GM23338 (cell line): ENCODE results near the gene FBLN1. TPM values are rescaled to one million over a fixed set of nuclear protein-coding genes. Genes with fewer than 3 reads are reported as not detected.

Experiments
- ATAC-seq: fragments of 200-7000 bp; cut with Tn5 transposase; 3 replicates; pipeline ENCODE4 v1.9.1; 2020
- DNase-seq: peaks from one replicate; pipeline ENCODE4 v3.0.0-alpha.2; 2015; ENCODE audit warnings: low spot score
- H2AFZ ChIP-seq: fragments of 200-600 bp; sonication (generic); 2 replicates; pipeline ENCODE4 v1.8.0; 2016; ENCODE audit warnings: antibody characterized with exemption, mild to moderate bottlenecking, moderate library complexity
- H3F3A ChIP-seq: fragments of 200-600 bp; sonication (generic); replicated peaks from 2 replicates; pipeline ENCODE4 v1.8.0; 2017; ENCODE audit warnings: antibody characterized with exemption, mixed run types, low read depth
- H3K27ac ChIP-seq: fragments of 200-600 bp; sonication (generic); 2 replicates; pipeline ENCODE4 v1.6.1; 2016; ENCODE audit warnings: low read depth
- H3K27me3 ChIP-seq: fragments of 200-600 bp; sonication (generic); 2 replicates; pipeline ENCODE4 v1.8.0; 2016; ENCODE audit warnings: mild to moderate bottlenecking, mixed run types, moderate library complexity; ENCODE audit not compliant: insufficient read depth
- H3K36me3 ChIP-seq: fragments of 200-600 bp; sonication (generic); 2 replicates; pipeline ENCODE4 v1.8.0; 2016; ENCODE audit warnings: mild to moderate bottlenecking; ENCODE audit not compliant: insufficient read depth
- H3K4me1 ChIP-seq: fragments of 200-600 bp; sonication (generic); 2 replicates; pipeline ENCODE4 v1.8.0; 2016; ENCODE audit warnings: mild to moderate bottlenecking, moderate library complexity; ENCODE audit not compliant: insufficient read depth
- H3K4me2 ChIP-seq: fragments of 200-600 bp; sonication (generic); 2 replicates; pipeline ENCODE4 v1.7.1; 2017; ENCODE audit warnings: mixed run types
- H3K4me3 ChIP-seq: fragments of 200-600 bp; sonication (generic); 2 replicates; pipeline ENCODE4 v1.6.1; 2016; ENCODE audit warnings: mixed run types
- H3K79me2 ChIP-seq: fragments of 200-600 bp; sonication (generic); replicated peaks from 2 replicates; pipeline ENCODE4 v1.8.0; 2017; ENCODE audit warnings: mild to moderate bottlenecking; ENCODE audit not compliant: insufficient read depth
- H3K9me2 ChIP-seq: fragments of 200-600 bp; sonication (generic); 2 replicates; pipeline ENCODE4 v1.8.0; 2017; ENCODE audit not compliant: insufficient read depth
- H4K20me1 ChIP-seq: fragments of 200-600 bp; sonication (generic); replicated peaks from 2 replicates; pipeline ENCODE4 v1.8.0; 2017; ENCODE audit warnings: mild to moderate bottlenecking; ENCODE audit not compliant: insufficient read depth
- H3K27ac Mint-ChIP-seq: 2 replicates; pipeline ENCODE4 v1.8.0; 2020; ENCODE audit warnings: inconsistent platforms, mild to moderate bottlenecking, moderate library complexity, mixed read lengths
- H3K27me3 Mint-ChIP-seq: 3 replicates; pipeline ENCODE4 v1.8.0; 2022; ENCODE audit warnings: low read depth, mild to moderate bottlenecking, moderate library complexity, mixed read lengths, inconsistent platforms; ENCODE audit not compliant: insufficient read depth, poor library complexity
- H3K36me3 Mint-ChIP-seq: 3 replicates; pipeline ENCODE4 v1.8.0; 2021; ENCODE audit warnings: low read depth, mild to moderate bottlenecking, inconsistent platforms, moderate library complexity, mixed read lengths
- H3K4me1 Mint-ChIP-seq: 3 replicates; pipeline ENCODE4 v1.8.0; 2020; ENCODE audit warnings: mild to moderate bottlenecking, inconsistent platforms, mixed read lengths
- H3K4me3 Mint-ChIP-seq: 3 replicates; pipeline ENCODE4 v1.8.0; 2021; ENCODE audit warnings: moderate library complexity, mild to moderate bottlenecking, inconsistent platforms, mixed read lengths
- H3K9me3 Mint-ChIP-seq: 3 replicates; pipeline ENCODE4 v1.8.0; 2020; ENCODE audit warnings: moderate library complexity, mild to moderate bottlenecking, inconsistent platforms, mixed read lengths
- CREB1 ChIP-seq: fragments of 250-450 bp; sonication (Bioruptor Pico); IDR thresholded peaks from 2 replicates; pipeline ENCODE4 v1.5.0; 2020; ENCODE audit warnings: low read depth, mild to moderate bottlenecking, moderate library complexity
- EZH2phosphoT487 ChIP-seq: fragments of 200-600 bp; sonication (generic); IDR thresholded peaks from one replicate; pipeline ENCODE4 v1.8.1; 2018; ENCODE audit warnings: antibody characterized with exemption; ENCODE audit not compliant: unreplicated experiment
- POLR2AphosphoS5 ChIP-seq: IDR thresholded peaks from 2 replicates; pipeline ENCODE4 v1.6.1; 2016; ENCODE audit warnings: antibody characterized with exemption, low read depth
- STAT1 ChIP-seq: IDR thresholded peaks from one replicate; pipeline ENCODE4 v1.6.1; 2016; ENCODE audit warnings: antibody characterized with exemption; ENCODE audit not compliant: unreplicated experiment
- ZNF331 ChIP-seq: fragments of 250-450 bp; sonication (Bioruptor Pico); IDR thresholded peaks from 2 replicates; pipeline ENCODE4 v1.5.0; 2020; ENCODE audit warnings: low read depth, mild to moderate bottlenecking, moderate library complexity
- polyA plus RNA-seq: library from polyadenylated mRNA; unstranded; fragments of >200 nt; fragmentation: Nextera tagmentation; extraction: Ambion mirVana; gene quantifications from 2 replicates; pipeline ENCODE4 v1.2.1, GENCODE V29; 2016
- total RNA-seq: library from RNA; depleted of rRNA; stranded (reverse); fragments of >200 nt; shearing (Covaris generic); gene quantifications from 2 replicates; pipeline ENCODE4 v1.2.3, GENCODE V29; 2014
- TF ChIP-seq, protein P1 (sequence below): IDR thresholded peaks from one replicate; pipeline ENCODE4 v1.6.1; 2018; ENCODE audit warnings: antibody characterized with exemption; ENCODE audit not compliant: unreplicated experiment
- TF ChIP-seq, protein P2 (sequence below): IDR thresholded peaks from 2 replicates; pipeline ENCODE4 v1.6.1; 2016; ENCODE audit warnings: antibody characterized with exemption
- TF ChIP-seq, protein P3 (sequence below): fragments of 250-450 bp; sonication (Bioruptor Pico); IDR thresholded peaks from 2 replicates; pipeline ENCODE4 v1.5.0; 2020; ENCODE audit warnings: mild to moderate bottlenecking, moderate library complexity

FBLN1 gene
- total and polyA plus RNA-seq, 2 experiments from 2014 or later: 90.1 to 137 TPM

DNA sequence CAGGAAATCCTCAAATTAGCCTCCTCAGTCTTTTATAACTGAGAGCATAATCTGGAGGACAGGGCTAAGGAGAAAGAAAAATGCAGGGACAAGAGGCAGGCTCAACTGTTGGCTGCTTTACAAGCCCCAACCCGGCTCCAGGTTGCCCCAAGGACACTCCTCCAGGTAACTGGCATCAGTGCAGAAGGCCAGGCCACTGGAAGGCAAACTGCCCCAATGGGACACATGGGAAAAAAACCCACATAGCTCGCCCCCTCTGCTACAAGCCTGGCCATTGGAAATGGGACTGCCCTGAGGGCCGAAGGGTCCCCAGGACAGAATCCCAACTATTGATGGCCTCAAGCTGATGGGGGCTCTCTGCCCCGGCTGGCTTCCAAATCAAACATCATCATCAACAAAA lies 17.9 kb upstream of the FBLN1 start (continued):
- TF ChIP-seq, protein P1, sequence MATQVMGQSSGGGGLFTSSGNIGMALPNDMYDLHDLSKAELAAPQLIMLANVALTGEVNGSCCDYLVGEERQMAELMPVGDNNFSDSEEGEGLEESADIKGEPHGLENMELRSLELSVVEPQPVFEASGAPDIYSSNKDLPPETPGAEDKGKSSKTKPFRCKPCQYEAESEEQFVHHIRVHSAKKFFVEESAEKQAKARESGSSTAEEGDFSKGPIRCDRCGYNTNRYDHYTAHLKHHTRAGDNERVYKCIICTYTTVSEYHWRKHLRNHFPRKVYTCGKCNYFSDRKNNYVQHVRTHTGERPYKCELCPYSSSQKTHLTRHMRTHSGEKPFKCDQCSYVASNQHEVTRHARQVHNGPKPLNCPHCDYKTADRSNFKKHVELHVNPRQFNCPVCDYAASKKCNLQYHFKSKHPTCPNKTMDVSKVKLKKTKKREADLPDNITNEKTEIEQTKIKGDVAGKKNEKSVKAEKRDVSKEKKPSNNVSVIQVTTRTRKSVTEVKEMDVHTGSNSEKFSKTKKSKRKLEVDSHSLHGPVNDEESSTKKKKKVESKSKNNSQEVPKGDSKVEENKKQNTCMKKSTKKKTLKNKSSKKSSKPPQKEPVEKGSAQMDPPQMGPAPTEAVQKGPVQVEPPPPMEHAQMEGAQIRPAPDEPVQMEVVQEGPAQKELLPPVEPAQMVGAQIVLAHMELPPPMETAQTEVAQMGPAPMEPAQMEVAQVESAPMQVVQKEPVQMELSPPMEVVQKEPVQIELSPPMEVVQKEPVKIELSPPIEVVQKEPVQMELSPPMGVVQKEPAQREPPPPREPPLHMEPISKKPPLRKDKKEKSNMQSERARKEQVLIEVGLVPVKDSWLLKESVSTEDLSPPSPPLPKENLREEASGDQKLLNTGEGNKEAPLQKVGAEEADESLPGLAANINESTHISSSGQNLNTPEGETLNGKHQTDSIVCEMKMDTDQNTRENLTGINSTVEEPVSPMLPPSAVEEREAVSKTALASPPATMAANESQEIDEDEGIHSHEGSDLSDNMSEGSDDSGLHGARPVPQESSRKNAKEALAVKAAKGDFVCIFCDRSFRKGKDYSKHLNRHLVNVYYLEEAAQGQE: no peak
- TF ChIP-seq STAT1 (no peak), ZNF331 (CRISPR knock-in tag) (no peak), EZH2phosphoT487 (no peak), CREB1 (no peak)
- TF ChIP-seq, protein P2, sequence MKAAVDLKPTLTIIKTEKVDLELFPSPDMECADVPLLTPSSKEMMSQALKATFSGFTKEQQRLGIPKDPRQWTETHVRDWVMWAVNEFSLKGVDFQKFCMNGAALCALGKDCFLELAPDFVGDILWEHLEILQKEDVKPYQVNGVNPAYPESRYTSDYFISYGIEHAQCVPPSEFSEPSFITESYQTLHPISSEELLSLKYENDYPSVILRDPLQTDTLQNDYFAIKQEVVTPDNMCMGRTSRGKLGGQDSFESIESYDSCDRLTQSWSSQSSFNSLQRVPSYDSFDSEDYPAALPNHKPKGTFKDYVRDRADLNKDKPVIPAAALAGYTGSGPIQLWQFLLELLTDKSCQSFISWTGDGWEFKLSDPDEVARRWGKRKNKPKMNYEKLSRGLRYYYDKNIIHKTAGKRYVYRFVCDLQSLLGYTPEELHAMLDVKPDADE: no peak

DNA sequence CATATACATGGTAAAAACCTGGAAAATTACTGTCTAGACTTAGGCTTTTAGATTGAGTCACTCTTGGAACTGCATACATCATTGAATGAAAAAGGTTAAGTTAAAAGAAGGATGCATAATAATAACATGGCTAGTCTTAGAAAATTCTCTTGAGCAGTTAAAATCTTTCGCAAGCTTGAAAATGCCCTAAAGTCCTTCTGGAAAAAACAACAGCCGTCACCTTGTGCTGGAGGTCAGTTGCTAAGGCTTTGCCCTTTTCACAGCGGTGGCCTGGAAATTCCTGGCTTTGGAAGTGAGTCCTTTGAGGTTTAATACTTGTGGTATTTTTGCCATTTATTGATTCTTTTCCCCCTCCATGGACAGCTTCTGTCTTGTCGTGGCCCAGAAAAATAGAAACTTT lies 17.4 kb upstream of the FBLN1 start:
- no peaks in the 10 kb centered on the region for H3F3A ChIP-seq
- no peak overlapping the region for H3K4me2 ChIP-seq
- DNase-seq (no peak), ATAC-seq (no peak)
- Mint-ChIP-seq H3K4me3 (no peak overlapping the region), H3K36me3 (peaks cover 26% of the 10 kb centered on the region), H3K27me3 (peaks cover 5% of the 10 kb centered on the region), H3K4me1 (no peaks in the 10 kb centered on the region; the same call in 2 of the 3 replicates), H3K27ac (no peak overlapping the region), H3K9me3 (peaks cover 55% of the 10 kb centered on the region)
- H3K9me2 ChIP-seq: no peaks in the 10 kb centered on the region
- no peak overlapping the region for H2AFZ ChIP-seq
- H3K4me1 ChIP-seq: no peaks in the 10 kb centered on the region
- no peaks in the 10 kb centered on the region for H3K27me3 ChIP-seq
- peaks cover 10% of the 10 kb centered on the region; the same call in 1 of the 2 replicates for H3K36me3 ChIP-seq
- H3K4me3 ChIP-seq: no peak overlapping the region
- no peaks in the 10 kb centered on the region for H4K20me1 ChIP-seq
- no peaks in the 10 kb centered on the region for H3K79me2 ChIP-seq
- H3K27ac ChIP-seq: no peak overlapping the region
- TF ChIP-seq CREB1 (no peak), POLR2AphosphoS5 (no peak), EZH2phosphoT487 (no peak)
- TF ChIP-seq, protein P3, sequence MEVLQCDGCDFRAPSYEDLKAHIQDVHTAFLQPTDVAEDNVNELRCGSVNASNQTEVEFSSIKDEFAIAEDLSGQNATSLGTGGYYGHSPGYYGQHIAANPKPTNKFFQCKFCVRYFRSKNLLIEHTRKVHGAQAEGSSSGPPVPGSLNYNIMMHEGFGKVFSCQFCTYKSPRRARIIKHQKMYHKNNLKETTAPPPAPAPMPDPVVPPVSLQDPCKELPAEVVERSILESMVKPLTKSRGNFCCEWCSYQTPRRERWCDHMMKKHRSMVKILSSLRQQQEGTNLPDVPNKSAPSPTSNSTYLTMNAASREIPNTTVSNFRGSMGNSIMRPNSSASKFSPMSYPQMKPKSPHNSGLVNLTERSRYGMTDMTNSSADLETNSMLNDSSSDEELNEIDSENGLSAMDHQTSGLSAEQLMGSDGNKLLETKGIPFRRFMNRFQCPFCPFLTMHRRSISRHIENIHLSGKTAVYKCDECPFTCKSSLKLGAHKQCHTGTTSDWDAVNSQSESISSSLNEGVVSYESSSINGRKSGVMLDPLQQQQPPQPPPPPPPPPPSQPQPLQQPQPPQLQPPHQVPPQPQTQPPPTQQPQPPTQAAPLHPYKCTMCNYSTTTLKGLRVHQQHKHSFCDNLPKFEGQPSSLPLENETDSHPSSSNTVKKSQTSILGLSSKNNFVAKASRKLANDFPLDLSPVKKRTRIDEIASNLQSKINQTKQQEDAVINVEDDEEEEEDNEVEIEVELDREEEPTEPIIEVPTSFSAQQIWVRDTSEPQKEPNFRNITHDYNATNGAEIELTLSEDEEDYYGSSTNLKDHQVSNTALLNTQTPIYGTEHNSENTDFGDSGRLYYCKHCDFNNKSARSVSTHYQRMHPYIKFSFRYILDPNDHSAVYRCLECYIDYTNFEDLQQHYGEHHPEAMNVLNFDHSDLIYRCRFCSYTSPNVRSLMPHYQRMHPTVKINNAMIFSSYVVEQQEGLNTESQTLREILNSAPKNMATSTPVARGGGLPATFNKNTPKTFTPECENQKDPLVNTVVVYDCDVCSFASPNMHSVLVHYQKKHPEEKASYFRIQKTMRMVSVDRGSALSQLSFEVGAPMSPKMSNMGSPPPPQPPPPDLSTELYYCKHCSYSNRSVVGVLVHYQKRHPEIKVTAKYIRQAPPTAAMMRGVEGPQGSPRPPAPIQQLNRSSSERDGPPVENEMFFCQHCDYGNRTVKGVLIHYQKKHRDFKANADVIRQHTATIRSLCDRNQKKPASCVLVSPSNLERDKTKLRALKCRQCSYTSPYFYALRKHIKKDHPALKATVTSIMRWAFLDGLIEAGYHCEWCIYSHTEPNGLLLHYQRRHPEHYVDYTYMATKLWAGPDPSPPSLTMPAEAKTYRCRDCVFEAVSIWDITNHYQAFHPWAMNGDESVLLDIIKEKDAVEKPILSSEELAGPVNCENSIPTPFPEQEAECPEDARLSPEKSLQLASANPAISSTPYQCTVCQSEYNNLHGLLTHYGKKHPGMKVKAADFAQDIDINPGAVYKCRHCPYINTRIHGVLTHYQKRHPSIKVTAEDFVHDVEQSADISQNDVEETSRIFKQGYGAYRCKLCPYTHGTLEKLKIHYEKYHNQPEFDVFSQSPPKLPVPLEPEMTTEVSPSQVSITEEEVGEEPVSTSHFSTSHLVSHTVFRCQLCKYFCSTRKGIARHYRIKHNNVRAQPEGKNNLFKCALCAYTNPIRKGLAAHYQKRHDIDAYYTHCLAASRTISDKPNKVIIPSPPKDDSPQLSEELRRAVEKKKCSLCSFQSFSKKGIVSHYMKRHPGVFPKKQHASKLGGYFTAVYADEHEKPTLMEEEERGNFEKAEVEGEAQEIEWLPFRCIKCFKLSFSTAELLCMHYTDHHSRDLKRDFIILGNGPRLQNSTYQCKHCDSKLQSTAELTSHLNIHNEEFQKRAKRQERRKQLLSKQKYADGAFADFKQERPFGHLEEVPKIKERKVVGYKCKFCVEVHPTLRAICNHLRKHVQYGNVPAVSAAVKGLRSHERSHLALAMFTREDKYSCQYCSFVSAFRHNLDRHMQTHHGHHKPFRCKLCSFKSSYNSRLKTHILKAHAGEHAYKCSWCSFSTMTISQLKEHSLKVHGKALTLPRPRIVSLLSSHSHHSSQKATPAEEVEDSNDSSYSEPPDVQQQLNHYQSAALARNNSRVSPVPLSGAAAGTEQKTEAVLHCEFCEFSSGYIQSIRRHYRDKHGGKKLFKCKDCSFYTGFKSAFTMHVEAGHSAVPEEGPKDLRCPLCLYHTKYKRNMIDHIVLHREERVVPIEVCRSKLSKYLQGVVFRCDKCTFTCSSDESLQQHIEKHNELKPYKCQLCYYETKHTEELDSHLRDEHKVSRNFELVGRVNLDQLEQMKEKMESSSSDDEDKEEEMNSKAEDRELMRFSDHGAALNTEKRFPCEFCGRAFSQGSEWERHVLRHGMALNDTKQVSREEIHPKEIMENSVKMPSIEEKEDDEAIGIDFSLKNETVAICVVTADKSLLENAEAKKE (CRISPR knock-in tag): no peak
